GM19025 (cell line): ENCODE results near the gene KIF25.

Experiments
- ATAC-seq: cut with Tn5 transposase; IDR thresholded peaks from one replicate; pipeline ENCODE4 v1.9.1; 2021; ENCODE audit warnings: mild to moderate bottlenecking, low read depth, moderate library complexity; ENCODE audit not compliant: unreplicated experiment

KIF25 gene

GRCh38 chr6:168033791-168034190, 36.3 kb downstream of the KIF25 start:
- no peak for ATAC-seq

DNA sequence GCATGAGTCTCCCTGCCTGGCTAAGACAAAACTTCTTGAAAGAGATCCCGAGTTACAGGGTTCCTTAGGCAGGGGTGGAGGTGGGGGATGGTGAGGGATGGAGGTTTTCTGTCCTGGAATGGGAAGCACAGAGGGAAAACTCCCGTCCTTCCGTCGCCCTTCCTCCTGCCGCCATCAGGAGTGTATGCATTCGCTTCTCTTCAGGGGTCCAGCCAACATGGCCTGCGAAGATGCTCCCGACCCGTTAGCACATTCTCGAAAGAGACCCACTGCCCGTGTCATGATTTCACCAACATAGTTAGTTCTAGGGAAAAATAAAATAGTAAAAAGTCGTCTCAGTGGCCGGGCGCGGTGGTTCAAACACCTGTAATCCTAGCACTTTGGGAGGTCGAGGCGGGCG, 37.1 kb downstream of the KIF25 start:
- no peak for ATAC-seq

DNA sequence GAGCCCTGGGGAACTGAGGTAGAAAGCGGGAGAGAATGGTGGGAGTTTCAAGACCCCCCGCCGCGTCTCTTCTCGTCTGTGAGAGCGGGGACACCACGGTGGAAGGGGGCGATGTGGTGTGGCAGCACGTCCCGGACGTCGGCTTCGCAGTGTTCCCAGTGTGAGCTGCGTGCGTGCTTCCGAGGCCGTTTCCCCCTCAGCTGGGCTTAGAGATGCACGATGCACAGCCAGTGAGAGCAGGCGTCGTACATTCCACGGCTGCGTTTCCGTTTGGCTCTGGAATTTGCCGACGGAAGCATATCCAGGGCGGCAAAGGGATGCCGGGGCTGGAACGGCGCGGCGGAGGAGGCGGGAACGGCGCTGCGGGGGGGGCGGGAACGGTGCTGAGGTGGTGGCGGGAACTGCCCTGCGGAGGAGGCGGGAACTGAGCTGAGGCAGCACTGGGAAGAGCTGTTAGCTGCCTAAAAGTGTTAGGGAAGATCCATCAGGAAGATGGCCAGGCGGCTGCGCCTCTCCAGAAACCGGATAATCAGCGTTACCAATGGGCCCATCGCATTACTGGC, 37.7 kb downstream of the KIF25 start:
- ATAC-seq: no peak

DNA sequence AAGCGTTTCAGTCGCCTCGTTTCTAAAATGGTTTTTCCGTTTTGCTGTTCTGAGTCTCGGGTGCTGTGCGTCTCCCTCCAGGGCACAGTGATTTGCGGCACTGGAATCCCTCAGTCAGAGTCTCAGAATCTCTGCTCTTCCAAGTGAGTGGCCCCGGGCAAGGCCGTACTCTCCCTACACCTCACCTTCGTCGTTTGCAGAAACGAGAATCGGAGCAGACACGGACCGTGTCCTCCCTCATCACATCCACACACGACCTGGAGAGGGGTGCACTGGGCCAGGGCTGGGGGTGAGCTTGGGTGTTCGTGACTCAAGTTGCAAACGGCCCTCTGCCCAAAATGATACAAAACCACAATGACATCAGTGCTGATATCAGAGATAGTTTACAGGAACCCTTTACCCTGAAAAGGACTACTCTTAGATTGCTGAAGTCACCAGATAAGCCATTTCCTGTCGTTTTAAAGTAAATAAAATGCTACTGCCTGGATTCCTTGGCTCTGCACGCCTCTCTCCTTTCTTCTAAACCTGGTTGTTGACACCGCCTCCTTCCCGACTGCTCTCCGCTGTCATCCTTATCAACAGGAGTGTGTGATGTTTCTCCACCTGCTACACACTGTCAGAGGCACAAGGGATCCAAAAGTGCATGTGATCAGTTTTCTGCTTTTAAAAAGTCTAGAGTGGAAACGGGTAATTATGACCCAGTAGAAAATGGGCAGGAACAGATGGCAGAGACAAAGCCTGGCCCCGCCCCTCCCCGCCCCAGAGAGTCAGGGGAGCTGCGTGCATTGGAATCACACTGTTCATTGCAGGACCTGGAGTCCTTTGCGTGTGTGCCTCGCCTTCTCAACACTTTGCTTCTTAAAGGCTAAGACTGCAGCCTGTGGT, 38.4 kb downstream of the KIF25 start:
- ATAC-seq: no peak

GRCh38 chr6:168037242-168037641, 39.8 kb downstream of the KIF25 start:
- ATAC-seq: no peak

DNA sequence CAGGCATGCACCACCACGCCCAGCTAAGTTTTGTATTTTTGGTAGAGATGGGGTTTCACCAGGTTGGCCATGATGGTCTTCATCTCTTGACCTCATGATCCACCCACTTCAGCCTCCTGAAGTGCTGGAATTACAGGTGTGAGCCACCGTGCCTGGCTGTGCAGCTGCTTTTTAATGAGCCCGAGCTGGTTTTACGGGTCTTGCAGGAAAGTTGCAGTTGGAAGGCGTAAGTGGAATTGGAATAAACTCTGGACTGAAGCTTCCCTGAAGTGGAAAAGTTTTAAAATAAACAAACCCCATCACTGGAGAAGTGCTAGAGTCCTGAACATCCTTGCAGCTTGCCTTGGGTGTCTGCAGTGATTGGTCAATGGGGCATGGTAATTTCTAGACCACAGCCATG, 40.4 kb downstream of the KIF25 start:
- no peak for ATAC-seq

DNA sequence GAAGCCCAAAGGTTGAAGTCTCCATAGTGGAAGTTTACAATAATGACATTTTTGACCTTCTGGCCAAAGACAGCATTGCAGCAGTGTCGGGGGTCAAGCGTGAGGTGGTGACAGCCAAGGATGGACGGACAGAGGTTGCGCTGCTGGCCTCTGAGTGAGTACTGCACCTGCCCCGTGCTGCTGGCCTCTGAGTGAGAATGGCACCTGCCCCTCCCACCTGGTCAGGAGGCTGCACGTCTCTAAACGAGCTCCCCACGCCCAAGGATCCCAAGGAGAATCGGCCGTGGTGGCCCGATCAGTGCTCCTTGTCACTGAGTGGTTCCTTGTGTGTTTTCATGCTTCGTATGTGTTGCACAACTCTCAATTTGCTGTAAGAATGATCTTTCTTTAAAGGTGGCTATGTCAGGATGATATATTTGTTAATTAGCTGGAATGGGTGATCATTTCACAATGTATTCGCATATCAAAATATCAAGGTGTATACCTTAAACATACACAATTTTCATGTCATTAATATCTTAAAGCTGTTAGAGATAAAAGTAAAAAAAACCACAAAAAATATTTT, 41.2 kb downstream of the KIF25 start:
- no peak for ATAC-seq

DNA sequence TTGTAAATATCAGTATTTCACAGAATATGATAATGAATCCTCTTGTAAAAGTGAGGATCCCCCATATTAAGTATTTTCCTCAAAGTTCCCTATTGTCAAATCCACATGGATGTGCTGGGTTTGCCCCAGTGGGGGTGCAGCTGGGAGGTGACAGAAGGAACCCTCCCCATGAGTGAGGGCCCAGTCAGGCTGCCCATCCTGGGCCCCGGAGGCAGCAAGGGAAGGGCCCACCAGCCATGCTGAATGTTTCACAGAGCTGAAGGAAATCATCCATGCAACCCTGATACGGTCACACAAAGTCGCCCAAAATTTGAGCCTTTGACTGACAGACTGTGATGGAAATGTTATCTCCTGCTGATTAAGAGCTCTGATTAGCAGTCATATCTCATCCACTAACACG, 41.8 kb downstream of the KIF25 start:
- no peak for ATAC-seq

- no peak for ATAC-seq
Observed at GRCh38 chr6:168039849-168040248, 42.4 kb downstream of the KIF25 start.

DNA sequence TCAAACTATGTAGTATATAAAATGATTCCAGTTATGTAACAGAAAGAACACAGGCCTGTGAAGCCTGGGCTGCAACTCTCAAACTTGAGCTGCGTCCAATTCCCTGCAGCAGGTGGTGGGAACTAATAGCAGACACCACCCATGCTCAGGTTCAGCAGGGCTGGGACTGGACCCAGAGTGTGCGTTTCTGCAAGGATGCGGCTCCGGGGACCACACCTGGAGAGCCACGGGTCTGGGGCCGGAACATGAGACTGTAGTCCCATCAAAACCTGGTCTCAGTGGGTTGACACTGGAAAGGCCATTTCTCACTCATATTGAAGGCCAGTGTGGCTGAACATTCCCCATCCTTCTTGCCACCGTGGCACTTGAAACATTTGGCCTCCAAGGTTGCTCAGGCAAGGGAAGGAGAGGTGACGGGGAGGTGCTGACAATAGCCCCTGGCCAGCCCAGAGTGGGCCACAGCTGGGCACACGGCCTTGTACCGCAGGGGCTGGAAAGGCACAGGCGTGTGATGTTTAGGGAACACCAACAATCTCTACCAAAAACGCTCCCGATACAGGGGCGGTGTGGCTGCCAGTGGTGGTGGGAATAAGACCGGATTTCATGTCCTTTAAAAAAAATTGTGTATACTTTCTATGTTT, 43.5 kb downstream of the KIF25 start:
- ATAC-seq: no peak

- ATAC-seq: no peak
Observed at GRCh38 chr6:168041928-168042327, 44.5 kb downstream of the KIF25 start.

DNA sequence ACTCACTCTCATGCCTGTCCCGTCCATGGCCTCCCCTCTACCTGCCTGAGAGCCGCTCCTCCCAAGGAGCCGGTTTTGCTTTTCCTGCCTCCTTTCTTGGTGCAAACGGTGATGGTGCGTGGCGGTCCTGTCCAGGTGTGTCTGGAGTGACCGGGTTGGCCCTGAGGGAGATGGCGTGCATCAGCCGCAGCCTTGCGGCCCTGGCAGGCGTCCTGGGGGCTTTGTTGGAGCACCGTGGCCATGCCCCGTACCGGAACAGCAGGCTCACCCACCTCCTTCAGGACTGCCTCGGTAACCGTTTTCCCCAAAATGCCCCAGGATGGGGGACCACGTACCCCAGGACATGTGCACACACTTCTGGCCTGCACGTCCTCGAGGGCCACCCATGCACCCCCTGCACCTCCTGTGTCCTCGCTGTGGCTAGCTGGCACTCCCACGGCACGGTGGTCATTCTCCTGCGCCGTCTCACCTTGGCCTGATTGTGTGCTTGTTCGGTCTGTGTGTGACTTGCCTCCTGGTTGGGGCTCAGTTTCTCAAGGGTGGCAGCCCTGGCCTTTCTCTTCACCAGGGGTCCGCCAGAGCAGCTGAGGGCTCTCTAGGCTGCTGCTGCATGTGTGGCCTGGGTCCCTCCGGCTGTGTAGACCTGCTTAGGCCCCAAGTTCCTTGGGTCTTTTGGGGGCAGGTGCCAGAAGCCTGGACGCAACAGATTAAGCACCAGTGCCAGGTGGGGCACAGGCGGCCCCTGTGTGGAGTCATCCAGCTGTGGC, 45.1 kb downstream of the KIF25 start:
- ATAC-seq: no peak

GRCh38 chr6:168043193-168043847, 45.8 kb downstream of the KIF25 start:
- ATAC-seq: no peak

DNA sequence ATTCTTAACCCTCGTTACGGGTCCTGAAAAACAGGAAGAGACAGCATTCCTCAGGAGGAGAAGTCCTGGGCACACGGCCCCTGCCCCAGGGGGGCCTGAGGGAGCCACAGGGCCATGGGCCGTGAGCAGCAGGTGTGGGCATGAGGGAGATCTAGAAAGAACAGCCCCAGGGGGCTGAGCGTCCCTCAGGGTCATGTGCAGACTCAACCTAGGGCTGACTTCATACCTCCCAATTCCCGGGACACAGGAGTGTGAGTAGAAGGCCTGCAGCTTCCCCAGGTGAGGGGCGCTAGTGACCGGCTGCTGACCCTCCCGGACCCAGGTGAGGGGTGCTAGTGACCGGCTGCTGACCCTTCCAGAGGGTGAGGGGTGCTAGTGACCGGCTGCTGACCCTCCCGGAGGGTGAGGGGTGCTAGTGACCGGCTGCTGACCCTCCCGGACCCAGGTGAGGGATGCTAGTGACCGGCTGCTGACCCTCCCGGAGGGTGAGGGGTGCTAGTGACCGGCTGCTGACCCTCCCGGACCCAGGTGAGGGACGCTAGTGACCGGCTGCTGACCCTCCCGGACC, 46.5 kb downstream of the KIF25 start:
- no peak for ATAC-seq

GRCh38 chr6:168044521-168045130, 47.2 kb downstream of the KIF25 start:
- no peak for ATAC-seq

DNA sequence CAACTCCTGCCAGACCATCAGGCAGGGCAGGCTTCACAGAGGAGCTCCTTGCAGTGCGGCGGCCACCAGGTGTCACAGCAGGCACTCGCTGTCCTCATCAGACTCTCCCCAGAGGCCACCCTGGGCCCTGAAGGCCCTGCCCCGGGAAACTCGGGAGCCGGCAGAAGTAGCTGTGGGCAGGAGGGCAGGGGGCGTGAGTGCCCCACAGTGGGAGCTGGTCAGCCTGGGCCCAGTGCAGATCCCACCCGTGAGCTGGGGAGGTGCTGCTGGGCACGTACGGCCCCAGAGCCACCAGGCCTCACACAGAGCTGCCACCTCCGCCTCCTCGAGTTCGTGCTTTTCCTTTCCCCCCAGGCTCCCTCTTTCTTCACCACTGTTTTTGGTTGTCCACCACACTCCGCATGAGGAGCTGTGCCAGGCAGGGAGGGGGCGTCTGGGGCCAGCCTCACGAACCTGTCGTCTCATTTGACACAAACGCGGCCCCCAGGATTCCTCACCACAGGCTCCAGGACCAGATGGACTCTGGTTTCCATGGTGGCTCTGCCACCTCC, 47.7 kb downstream of the KIF25 start:
- no peak for ATAC-seq

GRCh38 chr6:168045706-168046620, 48.5 kb downstream of the KIF25 start:
- no peak for ATAC-seq

GRCh38 chr6:168046696-168047095, 49.2 kb downstream of the KIF25 start:
- ATAC-seq: no peak
